Cardiac septum (tissue), 1 donor: ENCODE results near the gene INTS7. TPM values are rescaled to one million over a fixed set of nuclear protein-coding genes. Genes with fewer than 3 reads are reported as not detected.
"Not testable (repeated sequence)": the region's sequence is repeated elsewhere in the genome, so short reads cannot be mapped to it uniquely, and the experiment has no call there.

Experiments
- DNase-seq: peaks from one replicate; pipeline ENCODE4 v3.0.0-alpha.2; 2020; ENCODE audit warnings: low spot score
- intact Hi-C: fragments of 100-400 bp; cut with DNase I; formaldehyde crosslinking; loops from one replicate; pipeline ENCODE4 v1.14.0; 2022
- total RNA-seq: library from RNA; stranded (reverse); fragmentation: NEBNext Ultra II Directional; extraction: Animal tissue kit (Norgen Biotek cat#: 25700); gene quantifications from one replicate; pipeline ENCODE4 v1.2.1, GENCODE V29; 2021
- donor health status: DM: no; HTN: no; CAD: no.

INTS7 gene
- total RNA-seq, 1 donor from 2014 or later = 8.4 TPM

DNA sequence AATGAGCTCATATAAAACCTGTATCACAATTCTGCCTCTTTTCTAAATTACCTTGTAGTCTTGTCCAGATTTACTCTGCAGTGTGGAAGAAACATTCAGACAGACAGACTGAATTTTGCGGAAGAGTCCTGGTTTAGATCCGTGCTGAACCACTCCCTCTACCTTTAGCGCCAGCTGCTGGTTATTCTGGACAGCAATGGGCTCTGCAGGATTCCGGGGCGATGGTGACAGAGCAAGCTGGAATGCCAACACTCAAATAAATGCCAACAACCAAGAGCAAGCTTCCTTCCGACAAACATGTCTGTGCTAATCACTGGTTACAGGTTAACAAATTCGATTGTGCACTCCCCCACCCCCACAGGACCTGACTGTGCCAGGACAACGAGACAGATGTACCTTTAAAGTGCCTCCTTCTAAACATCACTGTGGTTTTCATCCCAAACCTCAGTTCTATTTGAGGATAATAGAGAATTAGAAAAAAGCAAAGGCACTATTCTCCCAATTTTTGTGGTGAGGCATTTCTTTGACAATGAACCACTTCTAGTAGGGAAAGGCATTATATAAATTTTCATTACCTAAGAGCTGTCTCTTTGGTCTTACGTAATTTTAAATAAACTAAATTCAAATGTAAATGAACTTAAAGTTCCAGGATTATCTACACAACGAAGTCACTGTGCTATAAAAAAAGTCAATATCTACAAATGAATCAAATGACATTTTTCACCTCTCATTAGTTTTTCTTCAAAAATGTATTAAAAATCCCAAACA, 90.4 kb downstream of the INTS7 start:
- intact Hi-C loops = loop anchor here (5.0 kb wide), 1 partner anchor 248 kb away; no protein-coding TSS in a partner anchor
- no peak for DNase-seq

DNA sequence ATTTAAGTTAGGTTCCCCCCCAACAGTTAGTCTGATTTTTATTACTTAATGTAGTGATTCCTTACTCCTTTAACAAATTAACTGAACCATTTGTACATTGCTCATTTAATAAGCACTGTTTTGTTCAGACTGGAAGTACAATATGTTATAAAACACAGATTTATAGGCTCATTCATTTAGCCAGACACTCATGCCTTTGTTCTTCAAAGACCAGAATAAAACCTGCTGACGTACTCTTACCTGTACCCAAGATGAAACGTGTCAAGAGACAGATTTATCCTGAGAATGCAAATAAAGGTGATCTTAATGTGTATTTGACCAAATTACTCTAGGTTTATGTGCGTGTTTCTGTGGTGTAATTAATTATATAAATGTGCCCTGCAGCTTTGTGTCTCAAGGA, 92.8 kb downstream of the INTS7 start:
- no peak for DNase-seq
- intact Hi-C loops = loop anchor here (5.0 kb wide), 1 partner anchor 245 kb away; no protein-coding TSS in a partner anchor

DNA sequence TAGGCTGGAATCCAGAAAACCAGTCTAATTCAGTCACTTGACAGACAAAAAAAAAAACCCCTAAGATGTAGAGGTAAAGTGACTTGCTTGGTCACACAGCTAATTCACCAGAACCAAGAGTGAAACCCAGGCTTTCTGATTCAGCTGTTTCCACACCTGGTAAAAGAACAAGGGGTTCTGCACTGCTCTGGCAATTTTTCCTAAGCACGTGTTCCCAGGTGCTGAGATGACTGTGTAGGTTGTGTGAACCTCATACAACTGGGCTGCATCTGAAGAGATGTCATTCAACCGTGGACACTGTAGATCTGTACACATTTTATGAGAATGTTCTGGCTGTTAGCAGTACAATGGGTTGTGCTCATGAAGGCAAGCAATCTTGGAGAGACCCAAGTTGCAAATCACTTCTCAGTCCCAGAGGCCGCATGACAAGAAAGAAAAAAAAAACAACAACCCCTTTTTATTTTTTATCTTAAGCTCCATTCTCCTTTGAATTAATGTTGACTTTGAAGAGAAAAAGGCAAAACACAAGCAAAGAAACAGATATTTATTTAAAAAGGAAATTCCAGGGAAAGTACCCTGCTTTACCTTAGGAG, 95.4 kb downstream of the INTS7 start:
- intact Hi-C loops = loop anchor here (5.0 kb wide), 1 partner anchor 243 kb away; no protein-coding TSS in a partner anchor
- no peak for DNase-seq

DNA sequence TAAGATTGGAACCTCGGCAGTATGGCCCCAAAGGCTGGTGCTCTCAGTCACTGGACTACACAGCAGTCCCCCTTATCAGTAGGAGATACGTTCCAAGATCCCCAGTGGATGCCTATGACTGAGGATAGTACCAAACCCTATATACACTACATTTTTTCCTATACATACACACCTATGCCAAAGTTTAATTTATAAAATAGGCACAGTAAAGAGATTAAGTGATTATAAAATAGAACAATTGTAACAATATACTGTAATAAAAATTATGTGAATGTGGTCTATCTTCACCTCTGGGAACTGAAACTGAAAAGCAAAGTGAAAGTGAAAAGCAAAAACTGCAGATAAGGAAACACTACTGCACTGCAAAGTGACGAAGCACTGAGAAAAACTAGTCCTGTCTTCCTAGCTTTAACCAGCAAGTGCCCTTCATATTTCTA, 96.8 kb downstream of the INTS7 start:
- intact Hi-C loops = no loop called here

DNA sequence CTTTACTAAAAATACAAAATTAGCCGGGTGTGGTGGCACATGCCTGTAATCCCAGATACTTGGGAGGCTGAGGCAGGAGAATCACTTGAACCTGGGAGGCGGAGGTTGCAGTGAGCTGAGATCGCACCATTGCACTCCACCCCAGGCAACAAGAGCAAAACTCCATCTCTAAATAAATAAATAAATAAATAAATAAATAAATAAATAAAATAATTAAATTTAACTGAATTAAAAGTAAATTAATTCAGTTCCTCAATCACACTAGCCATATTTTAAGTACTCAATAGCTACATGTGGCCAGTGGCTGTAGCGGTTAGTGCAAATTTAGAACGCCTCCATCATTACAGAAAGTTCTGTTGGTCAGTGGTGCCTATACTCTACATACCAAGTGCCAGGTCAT, 97.9 kb downstream of the INTS7 start:
- DNase-seq, intact Hi-C loops: not testable (repeated sequence)

More for the DNA sequence above, 96.8 kb downstream of the INTS7 start:
- no peak for DNase-seq

DNA sequence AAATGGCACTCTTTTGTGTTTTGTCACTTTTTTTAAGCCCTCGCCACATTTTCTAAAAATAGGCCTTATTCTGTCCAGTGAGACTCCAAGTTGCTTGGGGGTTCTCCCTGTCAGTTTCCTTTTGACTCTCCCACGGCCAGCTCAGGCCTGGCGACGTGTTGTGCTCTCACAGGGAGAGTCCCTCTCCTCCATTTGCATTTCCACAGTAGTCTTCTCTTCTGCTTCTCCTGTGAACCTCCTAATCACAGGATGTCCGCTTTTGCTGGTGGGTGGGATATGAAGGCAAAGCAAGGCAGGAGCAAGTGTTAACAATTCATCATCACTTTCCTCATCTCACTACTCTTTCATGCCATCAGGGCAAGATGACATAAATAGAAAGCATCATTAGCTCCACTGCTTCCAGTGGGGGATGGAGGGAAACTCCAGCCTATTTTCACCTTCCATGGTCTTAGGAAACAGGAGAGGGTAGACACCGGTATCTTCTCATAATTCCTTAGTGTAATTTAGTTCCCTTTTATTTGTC, 99.8 kb downstream of the INTS7 start:
- no peak for DNase-seq
- intact Hi-C loops = no loop called here

DNA sequence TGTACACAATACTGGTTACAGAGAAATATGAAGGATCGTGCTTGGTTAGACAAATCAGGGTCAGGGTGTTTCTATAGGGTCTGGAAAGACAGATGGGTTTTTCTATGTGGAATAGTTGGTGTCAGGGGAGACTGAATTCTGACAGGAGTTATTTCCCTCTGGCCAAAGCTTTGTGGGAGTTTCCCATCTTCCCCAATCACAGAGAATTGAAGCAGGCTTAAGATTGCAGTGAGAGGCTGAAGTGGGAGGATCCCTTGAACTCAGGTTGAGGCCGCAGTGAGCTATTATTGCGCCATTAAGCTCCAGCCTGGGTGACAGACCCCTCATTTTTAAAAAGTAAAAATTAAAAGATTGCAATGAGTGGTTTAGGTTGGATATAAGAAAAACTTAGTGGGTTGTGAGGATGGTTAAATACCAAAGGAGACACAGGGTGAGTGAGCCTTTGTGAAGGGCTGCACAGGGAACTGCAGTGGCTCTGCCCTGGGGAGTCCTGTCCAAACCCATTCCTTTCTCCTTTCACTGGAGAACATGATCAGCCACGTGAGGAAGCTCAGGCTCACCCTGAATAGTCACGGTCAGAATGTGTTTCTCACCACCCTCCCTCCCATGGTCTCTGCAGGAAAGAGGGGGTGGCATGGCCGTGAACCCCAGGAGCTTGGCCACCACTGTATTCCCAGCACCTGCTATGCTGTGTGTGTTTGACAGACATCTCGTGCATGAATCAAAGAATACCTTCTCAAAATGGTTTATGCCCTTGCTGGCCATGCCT, 101.2 kb downstream of the INTS7 start:
- no peak for DNase-seq
- intact Hi-C loops = no loop called here

DNA sequence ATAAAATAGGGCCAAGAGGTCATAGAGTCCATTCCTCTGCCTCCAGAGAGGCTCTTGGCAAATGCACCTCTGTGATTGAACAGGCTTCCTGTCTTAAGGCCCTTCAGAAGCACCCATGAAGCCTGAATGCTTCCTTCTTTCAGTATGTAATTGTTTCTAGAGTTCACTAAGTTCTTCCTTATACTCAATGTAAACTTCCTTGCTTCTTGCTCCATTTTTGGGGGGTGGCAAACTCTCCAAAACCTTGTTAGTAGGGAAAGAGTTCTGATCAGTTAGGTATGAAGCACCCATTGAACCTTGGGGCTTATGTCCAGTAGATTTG, 102.5 kb downstream of the INTS7 start:
- DNase-seq = no peak
- intact Hi-C loops = no loop called here

DNA sequence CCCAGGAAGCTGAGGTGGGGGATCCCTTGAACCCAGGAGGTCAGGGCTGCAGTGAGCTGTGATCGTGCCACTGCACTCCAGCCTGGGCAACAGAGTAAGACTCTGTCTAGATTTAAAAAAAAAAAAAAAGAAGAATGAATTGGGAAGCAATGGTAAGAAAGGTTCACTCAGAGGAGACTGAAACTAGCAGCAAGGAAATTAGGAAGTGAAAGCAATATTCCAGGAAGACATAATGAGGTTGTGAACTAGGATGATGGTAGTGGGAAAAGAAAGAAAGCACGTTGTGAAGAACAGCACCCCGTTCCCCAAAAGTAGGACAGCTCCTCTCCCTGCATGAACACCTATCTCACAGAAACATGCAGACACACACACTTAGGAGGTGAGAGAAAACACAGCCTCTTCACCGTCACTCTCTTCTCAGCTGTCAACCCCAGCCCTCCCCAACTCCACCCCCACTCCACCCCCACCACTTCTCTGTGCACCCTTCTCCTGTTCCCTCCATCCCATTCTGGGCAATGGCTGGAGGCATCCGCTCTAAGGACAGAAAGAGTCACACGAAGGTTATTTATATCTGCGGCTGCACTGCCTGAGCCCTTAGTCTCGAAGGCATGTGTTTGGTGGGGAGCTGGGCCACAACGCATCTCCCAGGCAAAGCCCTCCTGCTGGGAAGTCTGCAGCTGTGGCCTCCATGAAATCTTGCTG, 103.0 kb downstream of the INTS7 start:
- intact Hi-C loops = no loop called here

DNA sequence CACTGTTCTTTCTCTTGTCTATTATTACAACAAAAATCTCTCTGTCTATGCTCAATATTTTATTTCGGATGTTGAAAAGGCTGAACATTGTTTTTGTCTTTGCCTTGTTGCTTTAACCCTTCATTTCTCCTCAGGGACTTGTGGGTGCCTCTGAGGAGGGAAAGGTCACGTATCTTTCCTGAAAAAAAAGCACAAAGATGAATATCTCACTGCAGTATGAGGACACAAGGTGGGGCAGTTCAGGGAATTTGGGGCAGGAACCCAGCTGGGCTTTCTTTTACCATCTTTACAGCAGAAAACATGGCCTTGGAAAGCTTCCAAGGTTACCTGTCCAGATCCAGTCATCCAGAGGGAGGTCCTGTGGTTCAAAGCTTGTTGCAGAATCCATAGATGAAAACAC, 105.7 kb downstream of the INTS7 start:
- no peak for DNase-seq
- intact Hi-C loops = no loop called here

More for the DNA sequence above, 103.0 kb downstream of the INTS7 start:
- DNase-seq = no peak

DNA sequence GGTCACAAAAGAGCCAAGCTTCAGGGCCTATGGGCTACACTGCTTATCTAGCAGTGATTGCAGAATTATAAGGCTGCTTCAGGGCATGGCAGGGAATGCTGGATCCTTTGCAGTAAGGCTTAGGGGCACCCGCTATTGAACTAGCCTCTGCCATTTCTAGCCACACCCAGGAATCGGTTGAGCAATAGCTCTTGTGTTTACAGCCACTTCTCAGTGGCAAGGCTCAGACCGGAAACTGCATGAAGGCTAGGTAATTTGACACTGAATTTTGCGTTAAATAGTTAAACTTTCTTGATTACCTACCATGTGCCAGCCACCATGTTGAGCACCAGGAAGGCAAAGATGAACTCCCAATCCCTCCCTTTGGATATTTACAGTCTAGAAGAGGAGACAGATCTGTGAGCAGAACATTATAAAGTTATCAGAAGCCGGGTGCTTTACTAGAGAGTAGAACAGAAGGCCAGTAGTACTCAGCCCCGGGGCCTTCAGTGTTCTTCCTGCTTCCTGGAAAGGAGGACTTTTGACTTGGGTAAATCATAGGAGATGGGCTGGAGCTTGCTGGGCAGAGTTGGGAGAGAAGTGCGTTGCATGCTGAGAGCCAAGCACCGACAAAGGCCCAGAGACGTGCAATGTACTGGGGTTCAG, 106.2 kb downstream of the INTS7 start:
- intact Hi-C loops = no loop called here
- no peak for DNase-seq

DNA sequence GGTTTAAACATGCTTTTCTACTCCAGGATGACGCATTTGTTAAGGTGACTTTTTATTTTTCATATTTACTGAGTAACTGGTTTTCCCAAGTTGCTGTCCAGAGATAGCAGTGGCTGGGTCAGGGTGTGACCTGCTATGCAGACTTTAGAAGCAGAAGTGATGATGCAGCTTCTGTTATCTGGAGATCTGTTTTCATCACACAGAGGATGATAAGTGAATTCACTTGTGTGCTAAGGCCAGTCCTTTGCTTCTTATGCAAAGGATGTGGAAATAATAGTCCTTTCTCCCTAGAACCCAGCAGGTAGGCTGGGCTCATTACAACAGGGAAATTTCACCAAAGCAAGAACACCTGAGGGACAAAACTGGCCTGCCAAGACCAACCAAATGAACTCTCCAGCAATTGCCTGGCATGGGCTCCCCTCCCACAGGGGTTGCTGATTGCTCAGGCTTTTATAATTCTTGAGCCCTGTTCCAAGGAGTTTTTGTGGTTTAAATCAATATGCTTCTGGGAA, 107.0 kb downstream of the INTS7 start:
- DNase-seq = no peak
- intact Hi-C loops = no loop called here

DNA sequence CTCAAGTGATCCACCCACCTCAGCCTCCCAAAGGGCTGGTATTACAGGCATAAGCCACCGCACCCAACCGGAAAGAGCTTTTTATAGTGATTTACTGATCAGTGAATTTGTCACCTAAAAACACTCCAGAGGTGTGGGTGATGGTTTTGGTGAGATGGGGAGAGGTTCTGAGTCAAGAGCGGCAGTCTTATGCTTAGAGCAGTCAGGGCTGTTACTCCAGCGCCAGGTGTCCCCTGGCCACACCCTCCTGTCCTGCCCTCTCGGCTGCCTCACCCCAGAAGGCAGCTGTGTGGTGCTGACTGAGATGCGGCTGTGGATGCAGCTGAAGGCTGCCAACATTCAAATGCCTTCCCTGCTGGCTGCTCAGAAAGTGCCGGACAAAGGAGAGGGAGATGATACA, 110.3 kb downstream of the INTS7 start:
- no peak for DNase-seq
- intact Hi-C loops = no loop called here

DNA sequence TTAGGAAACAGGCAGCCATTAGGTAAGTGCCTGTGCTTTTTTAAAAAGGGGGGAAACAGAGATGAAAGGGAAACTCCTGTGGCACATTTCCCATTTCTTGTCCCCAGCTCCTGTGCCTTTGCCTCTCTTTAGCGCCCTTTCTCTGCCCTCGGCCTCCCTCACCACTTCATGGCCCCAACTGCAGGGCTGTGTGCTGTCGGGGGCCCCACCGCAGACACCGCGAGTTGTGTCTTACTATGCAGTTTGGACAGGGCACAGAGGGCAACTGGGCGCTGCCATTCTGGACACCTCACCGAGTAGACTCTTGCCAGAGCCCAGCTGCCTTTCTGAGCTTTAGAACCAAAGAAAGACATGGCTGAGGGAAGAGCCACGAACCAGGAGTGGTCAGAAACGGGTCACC, 111.1 kb downstream of the INTS7 start:
- no peak for DNase-seq
- intact Hi-C loops = no loop called here

DNA sequence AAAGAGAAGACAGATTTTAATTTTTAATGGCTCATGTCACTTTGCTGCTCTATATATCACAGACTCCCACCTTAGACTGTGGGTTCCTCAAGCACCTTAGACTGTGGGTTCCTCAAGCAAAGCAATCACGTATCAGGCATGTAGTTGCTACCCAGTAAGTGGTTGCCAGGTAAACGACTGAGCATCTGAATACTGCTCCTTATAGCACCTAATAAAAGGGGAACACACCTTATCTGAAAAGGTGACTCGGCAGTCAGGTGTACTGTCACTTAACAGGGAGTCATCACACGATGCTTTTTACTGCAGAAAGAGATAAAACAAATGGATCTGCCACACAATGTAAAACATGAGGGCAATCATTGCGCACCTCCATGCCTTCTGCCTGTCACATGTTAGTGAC, 112.3 kb downstream of the INTS7 start:
- intact Hi-C loops = no loop called here
- DNase-seq = no peak

DNA sequence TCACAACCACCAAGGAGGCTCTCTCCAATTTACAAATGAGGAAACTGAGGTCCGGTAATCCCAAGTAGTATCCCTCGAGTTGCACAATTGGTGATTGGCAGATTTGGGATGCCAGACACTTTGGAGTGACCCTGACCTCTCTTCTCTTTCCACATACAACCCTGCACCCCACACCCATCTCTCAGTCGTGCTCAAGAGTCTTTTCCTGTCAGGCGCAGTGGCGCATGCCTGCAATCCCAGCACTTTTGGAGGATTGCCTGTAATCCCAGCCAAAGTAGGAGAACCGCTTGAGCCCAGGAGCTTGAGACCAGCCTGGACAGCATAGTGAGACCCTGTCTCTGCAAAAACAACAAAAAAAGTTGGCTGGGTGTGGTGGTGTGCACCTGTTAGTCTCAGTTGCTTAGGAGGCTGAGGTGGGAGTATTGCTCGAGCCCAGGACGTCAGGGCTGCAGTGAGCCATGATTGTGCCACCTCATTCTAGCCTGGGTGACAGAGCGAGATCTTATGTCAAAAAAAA, 113.7 kb downstream of the INTS7 start:
- intact Hi-C loops = no loop called here

DNA sequence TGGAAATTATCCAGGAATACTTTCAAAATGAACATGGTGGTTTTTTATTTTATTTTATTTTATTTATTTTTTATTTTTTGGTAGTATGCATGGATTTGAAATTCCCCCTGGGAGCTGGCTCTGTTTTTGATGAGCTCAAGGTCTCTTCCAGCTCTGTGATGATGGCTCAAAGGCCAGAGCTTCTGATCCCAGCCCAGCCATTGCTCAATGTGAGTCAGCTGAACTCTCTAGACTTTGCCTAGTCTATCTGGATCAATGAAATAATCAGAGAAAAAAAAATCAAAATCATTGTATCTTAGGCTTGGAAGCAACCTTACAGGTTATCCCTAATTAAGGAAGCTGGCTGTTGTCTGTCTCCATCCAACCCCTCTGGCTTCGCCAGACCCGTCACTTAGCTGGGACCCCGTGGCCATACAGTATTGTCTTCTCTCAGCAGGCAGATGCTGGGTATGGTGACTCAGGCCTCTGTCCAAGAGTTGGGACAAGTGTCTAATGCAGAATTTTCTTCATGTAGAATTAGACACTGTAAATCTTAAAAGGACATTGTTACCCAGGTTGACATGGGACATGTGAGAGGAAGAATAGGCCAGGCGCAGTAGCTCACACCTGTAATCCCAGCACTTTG, 114.6 kb downstream of the INTS7 start:
- intact Hi-C loops = no loop called here
- no peak for DNase-seq

More for the DNA sequence above, 113.7 kb downstream of the INTS7 start:
- no peak for DNase-seq

DNA sequence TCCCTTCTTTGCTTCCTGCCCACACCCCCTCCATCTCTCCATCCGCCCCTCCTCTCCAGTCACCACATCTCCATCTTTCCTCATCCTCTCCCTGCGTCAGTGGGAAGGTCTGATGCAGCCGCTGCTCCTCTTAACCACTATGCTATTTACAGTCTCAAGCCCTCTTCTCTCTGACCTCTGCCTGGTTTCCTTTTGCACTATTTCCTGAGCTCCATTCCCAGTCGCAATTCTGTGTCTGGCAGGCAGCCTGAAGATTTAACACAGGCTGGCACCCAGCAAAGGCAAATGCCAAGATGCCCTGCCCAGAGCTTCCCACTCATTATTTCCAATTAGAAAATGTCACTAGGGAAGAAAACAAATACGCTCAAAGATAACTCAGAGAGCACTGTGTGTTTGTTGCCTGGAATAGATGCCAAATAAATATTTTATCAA, 115.2 kb downstream of the INTS7 start:
- intact Hi-C loops = no loop called here
- no peak for DNase-seq
